Body of pancreas (tissue), 4 donors: ENCODE measurements around the gene SLC38A11. TPM values are rescaled to one million over a fixed set of nuclear protein-coding genes. Genes with fewer than 3 reads are reported as not detected.

Experiments used
- ATAC-seq: fragments of 150-250 bp; one replicate; pipeline ENCODE4 v1.9.1; 2016
- DNase-seq, 4 donors: peaks; one replicate each; pipeline ENCODE4 v3.0.0-alpha.2; 2019
- H3K27ac ChIP-seq, 4 donors: fragments of 200-600 bp; sonication (generic); 1 replicate in 3 of 4; 2 replicates in 1 of 4; pipeline versions ENCODE4 v1.5.1 to v1.6.1; 2016 to 2019; ENCODE audit warnings: mild to moderate bottlenecking in 1 of 4, mixed read lengths in 1 of 4, moderate library complexity in 1 of 4
- H3K27me3 ChIP-seq, 2 donors: fragments of 200-600 bp; sonication (generic); one replicate each; pipeline ENCODE4 v1.6.0; 2016; ENCODE audit warnings: mild to moderate bottlenecking in 1 of 2
- H3K36me3 ChIP-seq, 2 donors: fragments of 200-600 bp; sonication (generic); replicated peaks in 1 of 2; 2 replicates each; pipeline ENCODE4 v1.5.1; 2016; ENCODE audit warnings: low read depth in 2 of 2; ENCODE audit not compliant: insufficient read depth in 1 of 2
- H3K4me1 ChIP-seq: fragments of 200-600 bp; sonication (generic); one replicate; pipeline ENCODE4 v1.6.0; 2016
- H3K4me3 ChIP-seq, 2 donors: fragments of 200-600 bp; sonication (generic); 1 replicate in 1 of 2; 2 replicates in 1 of 2; pipeline ENCODE4 v1.5.1; 2016 to 2019
- H3K9me3 ChIP-seq, 3 donors: fragments of 200-600 bp; sonication (generic); 1 replicate in 2 of 3; 2 replicates in 1 of 3; pipeline ENCODE4 v1.5.1; 2016
- CTCF ChIP-seq, 7 experiments: fragments of 450-650 bp in 4 of 7; fragments of 200-600 bp in 3 of 7; sonication (generic) in 3 of 7; IDR thresholded peaks; one replicate each; pipeline ENCODE4 v1.5.1; 2016 to 2019; ENCODE audit warnings: antibody characterized with exemption in 7 of 7
- POLR2A ChIP-seq, 3 donors: fragments of 450-650 bp; IDR thresholded peaks; one replicate each; pipeline ENCODE4 v1.6.1; 2016; ENCODE audit warnings: antibody characterized with exemption in 3 of 3, mild to moderate bottlenecking in 2 of 3
- WGBS, 2 donors: methylation state at CpG; one replicate each; pipeline ENCODE4 v1.1.5; 2017; 5-methylcytosine and 5-hydroxymethylcytosine counted together
- intact Hi-C: fragments of 100-400 bp; cut with DNase I; formaldehyde crosslinking; loops from one replicate; pipeline ENCODE4 v1.15.1; 2023
- total RNA-seq, 2 donors: library from RNA; depleted of rRNA; stranded (reverse); fragments of >200 nt; gene quantifications; one replicate each; pipeline ENCODE4 v1.1.0, GENCODE V29; 2016

SLC38A11 gene
- total RNA-seq, 2 donors from 2014 or later, result 1.6 to 2.9 TPM

GRCh38 chr2:164875334-164876205 lies 79.8 kb downstream of the SLC38A11 start:
- no peaks in the 10 kb centered on the region for H3K36me3 ChIP-seq
- WGBS, 2 donors, result 87 to 93% methylated on average over 10 of the region's 10 CpGs

GRCh38 chr2:164873210-164873908 lies 82.0 kb downstream of the SLC38A11 start:
- no peak overlapping the region for H3K4me3 ChIP-seq
- H3K27ac ChIP-seq, result no peak overlapping the region
- WGBS, 2 donors, result 79 to 91% methylated on average over 9 of the region's 9 CpGs
- no peaks in the 10 kb centered on the region for H3K27me3 ChIP-seq
- ATAC-seq, result no peak
- DNase-seq, result no peak
- no peaks in the 10 kb centered on the region for H3K9me3 ChIP-seq
- TF ChIP-seq POLR2A (IDR thresholded peaks at IDR 0.05) (no peak), CTCF (IDR thresholded peaks at IDR 0.05) (no peak)
- intact Hi-C loops, result no loop called here
- H3K36me3 ChIP-seq, result no peaks in the 10 kb centered on the region
- H3K4me1 ChIP-seq, result peaks cover 6% of the 10 kb centered on the region

More at GRCh38 chr2:164875334-164876205, 79.8 kb downstream of the SLC38A11 start:
- intact Hi-C loops, result no loop called here
- TF ChIP-seq POLR2A (IDR thresholded peaks at IDR 0.05) (no peak), CTCF (IDR thresholded peaks at IDR 0.05) (no peak)
- ATAC-seq (peak; percentile 59), DNase-seq (no peak)
- H3K4me3 ChIP-seq, result no peak overlapping the region
- H3K9me3 ChIP-seq, result no peaks in the 10 kb centered on the region
- H3K4me1 ChIP-seq, result peaks cover 10% of the 10 kb centered on the region
- no peak overlapping the region for H3K27ac ChIP-seq
- no peaks in the 10 kb centered on the region for H3K27me3 ChIP-seq

GRCh38 chr2:164871404-164871803 lies 83.9 kb downstream of the SLC38A11 start:
- DNase-seq (no peak), ATAC-seq (no peak)
- H3K9me3 ChIP-seq, result no peaks in the 10 kb centered on the region
- 65 to 82% methylated on average over 2 of the region's 2 CpGs for WGBS, 2 donors
- no peak overlapping the region for H3K27ac ChIP-seq
- H3K4me3 ChIP-seq, result no peak overlapping the region
- intact Hi-C loops, result no loop called here
- no peaks in the 10 kb centered on the region for H3K27me3 ChIP-seq
- TF ChIP-seq POLR2A (IDR thresholded peaks at IDR 0.05), result no peak
- no peak for TF ChIP-seq CTCF (IDR thresholded peaks at IDR 0.05)
- no peaks in the 10 kb centered on the region for H3K36me3 ChIP-seq
- peaks cover 3% of the 10 kb centered on the region for H3K4me1 ChIP-seq

GRCh38 chr2:164869420-164869772 lies 85.9 kb downstream of the SLC38A11 start:
- no peaks in the 10 kb centered on the region for H3K9me3 ChIP-seq
- H3K4me1 ChIP-seq, result no peaks in the 10 kb centered on the region
- no peaks in the 10 kb centered on the region for H3K27me3 ChIP-seq
- TF ChIP-seq POLR2A (IDR thresholded peaks at IDR 0.05) (no peak), CTCF (IDR thresholded peaks at IDR 0.05) (no peak)
- no peak for DNase-seq
- no peak overlapping the region for H3K4me3 ChIP-seq
- H3K36me3 ChIP-seq, result no peaks in the 10 kb centered on the region
- H3K27ac ChIP-seq, result no peak overlapping the region
- ATAC-seq, result no peak
- intact Hi-C loops, result no loop called here
